Lung (tissue), 12 donors: ENCODE data around the gene TPST2. TPM values are rescaled to one million over a fixed set of nuclear protein-coding genes. Genes with fewer than 3 reads are reported as not detected.

Experiments
- ATAC-seq: fragments of 200-7000 bp; cut with Tn5 transposase; one replicate; pipeline ENCODE4 v1.9.1; 2020; ENCODE audit warnings: moderate number of reproducible peaks; ENCODE audit not compliant: insufficient read depth, low FRiP score
- DNase-seq, 3 donors: peaks; one replicate each; pipeline ENCODE4 v3.0.0-alpha.2; 2013 to 2017
- H3K27ac ChIP-seq, 2 donors: one replicate each; pipeline ENCODE4 v1.5.1; 2013; ENCODE audit warnings: mild to moderate bottlenecking in 2 of 2, moderate library complexity in 2 of 2, control low read depth in 1 of 2, inconsistent platforms in 1 of 2, low read depth in 1 of 2, low read length in 1 of 2
- H3K27me3 ChIP-seq, 3 donors: one replicate each; pipeline ENCODE4 v1.5.1; 2013; ENCODE audit warnings: low read length in 2 of 3; ENCODE audit not compliant: control insufficient read depth in 3 of 3, insufficient read depth in 3 of 3
- H3K36me3 ChIP-seq, 4 donors: one replicate each; pipeline ENCODE4 v1.5.1; 2013; ENCODE audit warnings: low read length in 4 of 4, mild to moderate bottlenecking in 1 of 4, moderate library complexity in 1 of 4; ENCODE audit not compliant: control insufficient read depth in 4 of 4, insufficient read depth in 4 of 4
- H3K4me1 ChIP-seq, 5 donors: one replicate each; pipeline ENCODE4 v1.5.1; 2013; ENCODE audit warnings: low read length in 5 of 5, mild to moderate bottlenecking in 2 of 5, moderate library complexity in 1 of 5; ENCODE audit not compliant: control insufficient read depth in 5 of 5, insufficient read depth in 5 of 5
- H3K4me3 ChIP-seq: one replicate; pipeline ENCODE4 v1.5.1; 2013; ENCODE audit warnings: mild to moderate bottlenecking, control low read depth, moderate library complexity
- H3K9ac ChIP-seq, 2 donors: one replicate each; pipeline ENCODE4 v1.5.1; 2013; ENCODE audit warnings: low read length in 2 of 2, control low read depth in 1 of 2; ENCODE audit not compliant: insufficient read depth in 1 of 2
- H3K9me3 ChIP-seq, 4 donors: one replicate each; pipeline ENCODE4 v1.5.1; 2013; ENCODE audit warnings: low read length in 3 of 4, mild to moderate bottlenecking in 1 of 4, moderate library complexity in 1 of 4; ENCODE audit not compliant: control insufficient read depth in 4 of 4, insufficient read depth in 3 of 4
- CTCF ChIP-seq: IDR thresholded peaks from 2 replicates; pipeline ENCODE4 v1.5.1; 2012; ENCODE audit warnings: mild to moderate bottlenecking; ENCODE audit errors: control extremely low read depth, extremely low read depth
- WGBS, 2 donors: extraction: QIAGEN DNeasy Blood & Tissue Kit; methylation state at CpG; one replicate each; pipeline ENCODE4 v1.1.7; 2013; 5-methylcytosine and 5-hydroxymethylcytosine counted together
- polyA plus RNA-seq, 2 donors: library from polyadenylated mRNA; stranded (reverse); fragments of 200-250 nt; gene quantifications; one replicate each; pipeline ENCODE4 v1.2.1, GENCODE V29; 2013
- total RNA-seq, 2 donors: library from RNA; depleted of rRNA in 1 of 2; stranded (reverse); fragments of >200 nt in 1 of 2; gene quantifications; one replicate each; pipeline ENCODE4 v1.2.1, GENCODE V29; 2014 to 2021
- donor health status: control.
- donor health status: control.
- donor health status: Bipolar disorder and iron deficiency.
- donor health status: healthy.
- donor health status: DM: yes; HTN: yes; CAD: no.

The TPST2 gene
- total and polyA plus RNA-seq, 4 donors, result 32.6 to 72.3 (median 59.9) TPM

- no peak for ATAC-seq
- Histone ChIP-seq H3K4me3 (peak overlapping the region; percentile 83), H3K4me1 (peaks cover 7 to 37% (median 11%) of the 10 kb centered on the region in 5 donors), H3K9ac (peak overlapping the region; percentile 89 to 95), H3K27me3 (no peaks in the 10 kb centered on the region), H3K27ac (peak overlapping the region; percentile 70 to 92), H3K9me3 (no peaks in the 10 kb centered on the region), H3K36me3 (peaks cover 15 to 22% (median 18%) of the 10 kb centered on the region in 4 donors)
- WGBS, 2 donors, result 5 to 8% methylated on average over 6 of the region's 6 CpGs
- no peak for TF ChIP-seq CTCF
- DNase-seq, result no peak
These were observed 105.6 kb downstream of the TPST2 start for GRCh38 chr22:26484360-26484706.

GRCh38 chr22:26483439-26484359 is 106.2 kb downstream of the TPST2 start, which contains the start of the genes HPS4 and SRRD:
Gene HPS4 (minus strand): TSS chr22:26483783. CDS start chr22:26481762, 2,021 bp downstream.
Gene SRRD (plus strand): TSS chr22:26483877. CDS start chr22:26483891, 14 bp downstream.
- Histone ChIP-seq H3K36me3 (peaks cover 11 to 19% (median 14%) of the 10 kb centered on the region in 4 donors), H3K4me1 (peaks cover 7 to 37% (median 11%) of the 10 kb centered on the region in 5 donors), H3K9ac (peak within 1 kb of the TSS; percentile 95 to 99), H3K4me3 (peak within 1 kb of the TSS; percentile 83), H3K27me3 (no peaks in the 10 kb centered on the region), H3K27ac (peak within 1 kb of the TSS; percentile 92 to 95), H3K9me3 (no peaks in the 10 kb centered on the region)
- peak; percentile 86 for ATAC-seq
- WGBS, 2 donors, result 1% methylated on average over 64 to 85 of the region's 85 CpGs
- TF ChIP-seq CTCF, result no peak
- peak; percentile 91 to 95 (median 93) for DNase-seq

- Histone ChIP-seq H3K4me1 (peaks cover 7 to 37% (median 11%) of the 10 kb centered on the region in 5 donors), H3K9me3 (no peaks in the 10 kb centered on the region), H3K36me3 (peaks cover 5 to 13% (median 10%) of the 10 kb centered on the region in 4 donors), H3K9ac (peak overlapping the region; percentile 94 to 99), H3K27ac (peak overlapping the region; percentile 92 to 95), H3K4me3 (peak overlapping the region; percentile 83), H3K27me3 (no peaks in the 10 kb centered on the region)
- ATAC-seq (no peak), DNase-seq (no peak)
- TF ChIP-seq CTCF, result no peak
- WGBS, 2 donors, result 9 to 10% methylated on average over 7 of the region's 7 CpGs
These were observed 106.9 kb downstream of the TPST2 start for GRCh38 chr22:26483043-26483438.
